HG03066 (cell line): ENCODE data around the gene MTF1.

ENCODE experiments used
- ATAC-seq: cut with Tn5 transposase; IDR thresholded peaks from one replicate; pipeline ENCODE4 v1.9.1; 2021; ENCODE audit warnings: low read depth; ENCODE audit not compliant: unreplicated experiment

The MTF1 gene

GRCh38 chr1:37872692-37873091 lies 13.3 kb upstream of the MTF1 start:
- ATAC-seq = no peak

GRCh38 chr1:37868466-37868865 lies 9.1 kb upstream of the MTF1 start:
- no peak for ATAC-seq

DNA sequence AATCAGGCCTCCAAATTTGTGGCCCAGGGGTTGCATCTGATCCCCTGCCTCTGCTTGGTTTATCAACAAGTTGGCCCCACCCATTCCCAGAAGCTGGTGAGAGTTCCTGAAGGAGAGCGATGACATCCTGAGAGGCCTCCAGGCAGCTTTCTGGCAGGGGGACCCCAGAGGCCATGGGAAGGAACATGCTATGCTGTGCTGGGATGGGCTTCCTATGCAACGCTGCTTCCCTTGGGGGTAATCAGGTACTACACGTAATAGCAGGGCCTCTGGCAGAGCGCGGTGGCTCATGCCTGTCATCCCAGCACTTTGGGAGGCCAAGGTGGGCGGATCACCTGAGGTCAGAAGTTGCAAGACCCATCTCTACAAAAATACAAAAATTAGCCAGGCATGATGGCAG lies 8.4 kb upstream of the MTF1 start:
- no peak for ATAC-seq

- ATAC-seq = no peak
Observed at GRCh38 chr1:37866491-37866890, 7.1 kb upstream of the MTF1 start.

DNA sequence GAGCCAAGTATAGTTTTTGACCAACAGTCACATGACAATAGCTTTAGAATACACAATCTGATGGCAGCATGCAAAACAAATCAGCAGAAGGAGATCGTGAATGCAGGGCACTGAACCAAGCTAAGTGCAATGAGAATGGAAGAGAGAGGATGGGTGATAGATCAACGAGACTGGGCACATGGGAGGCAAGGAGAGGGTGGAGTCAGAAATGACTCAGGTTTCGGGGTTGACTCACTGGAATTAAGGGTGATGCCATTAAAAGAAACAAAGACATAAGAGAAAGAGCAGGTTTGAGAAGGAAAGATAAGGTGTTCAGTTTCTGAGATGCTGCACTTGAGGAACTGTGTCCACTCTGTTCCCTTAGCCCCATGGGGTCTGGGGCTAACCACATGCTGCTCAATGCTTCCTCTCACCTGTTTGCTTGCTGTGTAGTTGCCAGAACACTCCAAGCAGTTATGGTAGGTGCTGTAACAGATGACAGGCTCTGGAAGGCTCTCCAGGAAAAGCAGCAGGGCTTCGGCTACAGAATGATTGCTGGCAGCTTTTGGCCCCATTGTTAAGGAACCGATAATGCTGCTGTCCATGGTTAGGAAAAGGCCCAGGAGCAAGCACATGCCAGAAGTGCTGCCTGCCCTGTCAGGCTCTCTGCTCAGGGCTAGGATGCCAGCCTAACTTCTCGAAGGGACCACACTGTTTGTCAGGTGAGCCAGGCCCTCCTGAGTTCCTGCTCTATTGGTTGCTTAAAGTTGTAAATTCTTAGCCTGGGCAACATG lies 6.1 kb upstream of the MTF1 start:
- ATAC-seq = no peak

- no peak for ATAC-seq
Observed at GRCh38 chr1:37862330-37862729, 2.9 kb upstream of the MTF1 start.

GRCh38 chr1:37861151-37861550 lies 1.8 kb upstream of the MTF1 start:
- no peak for ATAC-seq

DNA sequence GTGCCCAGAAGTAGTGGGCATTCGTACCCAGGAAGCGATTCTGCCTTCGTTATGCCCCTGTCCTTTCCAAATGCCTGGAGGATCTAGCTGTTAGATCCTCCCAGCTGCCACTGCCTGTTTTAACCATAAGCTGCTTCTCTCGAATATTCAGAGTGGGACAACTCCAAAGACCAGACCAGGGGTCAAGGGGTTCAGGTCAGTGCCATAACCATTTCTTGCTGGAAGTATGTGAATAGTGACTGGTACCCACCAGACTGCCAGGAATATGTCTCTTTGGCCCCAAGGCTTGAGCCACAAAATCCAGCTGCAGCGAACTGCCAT lies 914 bp upstream of the MTF1 start:
- ATAC-seq = no peak

DNA sequence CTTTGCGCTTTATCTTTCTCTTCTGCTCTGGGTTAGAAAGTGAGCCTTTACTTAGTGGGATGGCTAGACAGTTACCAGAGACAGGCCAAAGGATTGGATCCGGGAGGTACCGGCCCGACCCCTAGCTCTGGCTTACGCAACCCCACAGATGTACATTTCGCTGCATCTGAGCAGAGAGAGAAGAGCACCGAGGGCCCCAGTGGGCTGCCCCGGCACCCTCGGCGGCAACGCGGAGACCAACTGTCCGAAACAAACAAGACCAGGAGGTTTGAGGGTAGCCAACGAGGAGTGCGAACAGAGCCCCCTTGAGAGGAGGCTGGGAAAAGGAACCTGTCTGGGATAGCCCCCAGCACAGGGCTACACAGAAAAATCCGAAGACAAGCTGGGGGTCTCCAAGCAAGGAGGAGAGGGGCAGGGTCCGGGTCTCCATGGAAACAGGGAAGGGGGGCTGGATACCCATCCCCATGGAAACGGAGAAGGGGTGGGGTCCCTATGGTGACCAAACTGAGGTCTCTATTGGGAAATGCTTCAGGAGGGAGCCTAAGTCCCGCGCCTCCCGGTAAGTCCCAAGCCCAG lies 373 bp downstream of the MTF1 start:
- ATAC-seq = peak; percentile 14

DNA sequence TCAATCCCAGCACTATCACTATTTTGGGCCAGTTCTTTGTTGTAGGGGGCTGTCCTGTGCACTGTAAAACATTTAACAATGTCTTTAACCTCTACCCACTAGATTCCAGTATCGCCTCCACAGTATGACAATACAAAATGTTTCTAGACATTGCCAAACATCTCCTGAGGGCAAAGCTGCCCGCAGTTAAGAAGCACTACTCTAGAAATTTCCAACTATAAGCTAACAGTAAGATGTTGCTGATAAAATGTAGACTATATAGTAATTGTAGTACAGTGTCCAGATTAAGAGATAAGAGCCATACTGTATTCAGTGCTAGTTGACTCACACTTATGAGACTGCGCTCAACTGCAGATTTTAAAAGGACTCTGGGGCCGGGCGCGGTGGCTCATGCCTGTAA lies 5.0 kb downstream of the MTF1 start:
- no peak for ATAC-seq

- ATAC-seq = no peak
Observed at GRCh38 chr1:37853157-37853556, 6.2 kb downstream of the MTF1 start.

GRCh38 chr1:37851782-37852210 lies 7.6 kb downstream of the MTF1 start:
- ATAC-seq = no peak

DNA sequence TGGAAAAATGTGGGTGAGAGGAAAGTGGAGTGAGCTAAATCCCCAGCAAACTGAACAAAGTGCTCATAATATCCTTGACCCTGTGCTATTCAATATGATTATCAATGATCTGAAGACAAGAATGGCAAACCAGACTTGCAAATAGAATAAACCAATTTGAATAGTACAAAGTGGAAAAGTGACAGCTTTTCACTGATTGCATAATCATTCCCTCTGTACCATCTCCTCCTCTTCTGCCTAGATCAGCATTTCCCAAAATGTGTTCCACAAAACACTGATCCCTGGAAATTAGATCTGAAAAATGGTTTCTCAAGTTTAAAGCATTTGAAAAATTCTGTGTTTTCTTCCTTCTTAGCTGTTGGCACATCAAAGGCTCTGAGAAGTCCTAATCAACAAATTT lies 8.1 kb downstream of the MTF1 start:
- ATAC-seq = no peak

- no peak for ATAC-seq
Observed at GRCh38 chr1:37850352-37850955, 8.9 kb downstream of the MTF1 start.

GRCh38 chr1:37849480-37849879 lies 9.9 kb downstream of the MTF1 start:
- ATAC-seq = no peak

GRCh38 chr1:37846647-37847339 lies 12.6 kb downstream of the MTF1 start:
- no peak for ATAC-seq

DNA sequence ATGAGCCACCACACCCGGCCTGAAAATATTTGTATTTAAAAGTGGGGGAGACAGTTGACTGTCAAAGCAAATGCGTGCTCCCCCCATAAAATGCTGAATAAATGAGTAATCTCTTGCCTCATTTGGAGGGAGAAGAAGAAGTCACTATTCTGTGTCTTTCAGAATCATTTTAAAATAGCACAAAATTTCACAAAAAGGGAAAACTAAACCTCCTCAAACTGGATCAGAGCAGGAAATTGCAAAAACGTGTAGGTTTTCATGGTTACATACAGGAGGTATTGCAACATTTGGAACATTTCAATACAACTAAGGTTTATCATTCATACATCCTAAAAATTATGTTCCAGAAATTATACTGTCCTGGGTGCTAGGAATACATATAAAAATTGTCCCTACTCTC lies 13.6 kb downstream of the MTF1 start:
- no peak for ATAC-seq

GRCh38 chr1:37845049-37845646 lies 14.2 kb downstream of the MTF1 start:
- ATAC-seq = no peak

- no peak for ATAC-seq
Observed at GRCh38 chr1:37844536-37844935, 14.9 kb downstream of the MTF1 start.

DNA sequence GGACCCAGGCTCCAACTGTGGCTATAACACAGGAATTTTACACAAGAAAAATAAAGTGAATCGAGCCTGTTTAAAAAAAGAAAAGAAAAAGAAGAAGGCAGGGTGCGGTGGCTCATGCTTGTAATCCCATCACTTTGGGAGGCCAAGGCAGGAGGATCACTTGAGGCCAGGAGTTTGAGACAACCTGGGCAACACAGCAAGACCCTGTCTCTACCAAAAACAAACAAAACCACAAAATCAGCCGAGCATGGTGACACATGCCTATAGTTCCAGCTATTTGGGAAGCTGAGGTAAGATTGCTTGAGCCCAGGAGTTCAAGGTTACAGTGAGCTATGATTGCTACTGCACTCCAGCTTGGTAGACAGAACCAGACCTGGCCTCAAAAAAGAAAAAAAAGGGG lies 17.7 kb downstream of the MTF1 start:
- ATAC-seq = no peak

GRCh38 chr1:37840711-37841110 lies 18.7 kb downstream of the MTF1 start:
- no peak for ATAC-seq
